NCI-H146 (cell line): ENCODE results near the gene G3BP2.
A peak's percentile ranks its signal among the peaks of the same experiment; 100 is the strongest.

Source experiments
- DNase-seq: peaks from one replicate; lab custom pipeline; 2025; lab: John Stamatoyannopoulos, UW

G3BP2 gene

DNA sequence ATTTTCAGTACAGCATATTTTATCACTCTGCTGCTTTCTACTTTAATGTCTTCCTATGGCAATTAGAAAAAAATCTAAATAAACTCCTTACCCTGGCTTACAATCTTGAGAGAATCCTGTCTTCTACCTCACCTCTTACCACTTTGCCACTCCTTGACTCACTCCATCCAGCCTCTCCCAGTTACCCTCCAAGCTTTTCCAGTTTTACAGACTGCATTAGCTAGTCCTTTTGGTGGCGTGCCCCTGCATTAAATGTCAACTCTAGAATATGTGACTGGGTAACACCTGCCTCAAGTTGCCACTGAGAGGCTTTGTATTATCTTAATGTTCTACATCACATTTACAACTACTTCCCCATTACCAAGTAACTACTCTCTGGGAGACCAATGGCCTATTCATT lies 35.4 kb downstream of the G3BP2 start:
- DNase-seq = no peak

DNA sequence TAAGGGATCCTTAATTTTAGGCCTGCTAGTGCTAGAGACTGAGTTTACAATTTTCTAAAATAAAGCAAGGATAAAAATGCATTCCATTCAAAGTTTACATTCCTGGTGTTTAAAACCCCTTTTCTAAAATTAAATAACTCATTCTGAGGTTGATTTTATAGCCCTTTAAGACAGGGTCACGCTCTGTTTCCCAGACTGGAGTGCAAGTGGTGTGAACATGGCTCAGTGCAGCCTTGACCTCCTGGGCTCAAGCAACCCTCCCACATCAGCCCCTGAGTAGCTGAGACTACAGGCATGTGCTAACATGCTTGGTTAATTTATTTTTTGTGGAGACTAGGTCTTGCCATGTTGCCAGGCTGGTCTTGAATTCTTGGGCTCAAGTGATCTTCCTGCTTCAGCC lies 36.0 kb downstream of the G3BP2 start:
- DNase-seq = no peak

DNA sequence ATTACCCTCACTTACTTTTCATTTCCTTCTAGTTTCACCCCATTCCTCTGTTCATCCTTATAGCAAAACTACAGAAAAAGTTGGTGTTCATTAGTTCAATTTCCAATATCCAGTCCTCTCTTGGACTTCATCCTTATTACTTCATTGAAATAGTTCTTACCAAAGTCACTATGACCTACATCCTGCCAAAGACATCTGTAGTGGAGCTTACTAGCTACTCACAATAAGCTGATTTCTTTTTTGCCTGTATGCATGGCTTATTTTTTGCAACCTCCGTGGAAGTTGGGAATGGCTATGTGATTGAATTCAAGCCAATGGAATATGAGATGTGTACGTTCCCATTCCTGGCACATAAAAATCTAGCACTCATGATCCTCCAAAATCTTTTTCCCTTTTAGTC lies 38.3 kb downstream of the G3BP2 start:
- DNase-seq = no peak

DNA sequence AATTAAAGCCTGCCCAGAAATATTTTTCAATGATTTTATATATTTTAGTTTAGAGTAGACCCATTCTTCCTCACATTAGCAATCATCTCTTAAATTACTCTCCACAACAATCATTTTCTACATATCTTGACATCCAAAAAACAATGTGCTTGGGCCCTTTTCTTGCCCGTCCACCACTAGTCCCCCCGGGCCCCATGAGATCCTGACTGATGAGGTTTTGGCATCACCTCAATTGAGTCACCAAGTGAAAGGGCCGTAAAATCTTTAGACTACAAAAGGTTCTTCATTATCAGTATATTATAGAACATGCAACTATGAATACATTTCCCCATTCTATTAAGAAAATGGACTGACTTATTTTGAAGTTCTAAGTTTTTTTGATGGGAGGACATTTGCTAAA lies 38.9 kb downstream of the G3BP2 start:
- no peak for DNase-seq

DNA sequence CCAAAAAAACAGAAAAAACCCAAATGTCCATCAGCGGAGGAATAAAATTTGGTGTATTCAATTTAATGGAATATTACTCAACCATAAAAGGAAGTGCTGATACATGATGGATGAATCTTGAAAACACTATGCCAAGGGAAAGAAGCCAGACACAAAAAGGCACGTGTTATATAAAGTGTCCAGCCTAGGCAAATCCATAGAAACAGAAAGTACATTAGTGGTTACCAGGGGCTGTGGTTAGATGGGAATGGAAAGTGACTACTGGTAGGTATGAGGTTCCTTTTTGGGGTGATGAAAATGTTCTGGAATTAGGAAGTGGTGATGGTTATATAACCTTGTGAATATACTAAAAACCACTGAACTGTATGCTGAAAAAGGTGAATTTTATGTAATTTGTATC lies 39.4 kb downstream of the G3BP2 start:
- DNase-seq = no peak

DNA sequence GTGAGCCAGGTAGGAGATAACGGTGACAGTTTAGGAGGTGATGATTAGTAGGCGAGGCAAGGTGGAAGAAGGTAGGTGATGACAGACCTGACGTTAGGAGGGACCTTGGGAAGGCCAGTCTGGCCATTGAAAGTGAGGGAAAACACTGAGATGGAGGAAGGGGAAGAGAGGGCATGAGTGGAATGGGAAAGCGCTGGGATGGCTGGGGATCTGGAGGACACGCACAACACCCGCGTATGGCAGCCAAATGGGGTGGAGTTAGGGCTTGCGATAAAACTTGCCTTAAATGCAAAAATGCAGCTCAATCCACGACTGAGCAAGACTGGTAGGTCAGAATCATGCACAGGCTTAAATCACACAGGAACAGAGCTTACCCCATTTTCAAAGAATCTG lies 42.3 kb downstream of the G3BP2 start:
- DNase-seq = no peak

DNA sequence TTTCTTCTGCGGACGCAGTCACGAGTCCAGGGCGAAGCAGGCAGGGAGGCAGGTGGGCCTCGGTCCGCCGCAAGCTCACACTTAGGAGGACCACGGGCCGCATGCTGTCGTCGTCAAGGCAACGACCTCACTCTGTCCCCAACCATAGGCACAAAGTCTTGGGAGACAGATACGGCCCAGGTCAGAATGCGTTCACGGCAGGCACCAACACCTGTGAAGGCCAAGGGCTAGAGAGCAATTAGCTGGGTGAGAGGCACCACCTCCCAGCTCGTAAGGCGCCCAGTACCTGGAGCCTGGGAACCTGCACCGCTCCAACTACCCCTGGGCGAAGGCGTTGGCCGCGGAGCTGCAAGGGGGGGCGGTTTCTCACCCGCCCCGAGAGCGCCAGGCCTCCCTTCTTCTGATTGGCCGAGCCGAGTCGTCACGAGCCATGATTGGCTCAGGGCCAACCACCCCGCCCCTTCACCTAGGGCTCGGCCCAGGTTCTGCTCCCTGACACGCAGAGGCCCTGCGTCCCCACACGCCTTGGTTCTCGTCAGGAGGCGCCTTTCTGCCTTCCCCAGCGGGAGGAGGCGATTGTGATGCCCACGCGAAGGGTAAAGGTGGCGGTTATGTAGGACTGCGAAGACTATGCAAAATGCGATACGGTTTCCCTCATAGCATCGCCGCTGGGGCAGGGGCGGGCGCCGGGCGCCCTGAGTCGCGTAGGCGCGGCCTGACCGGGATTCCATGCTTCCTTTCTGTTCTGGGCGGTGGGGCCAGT lies 42.9 kb downstream of the G3BP2 start, which contains the start of gene CDKL2:
CDKL2 (minus strand) TSS at position 355 of the 763 bp plus-strand sequence. CDS start 4,540 bp downstream, outside the sequence.
- peak; percentile 95 for DNase-seq

DNA sequence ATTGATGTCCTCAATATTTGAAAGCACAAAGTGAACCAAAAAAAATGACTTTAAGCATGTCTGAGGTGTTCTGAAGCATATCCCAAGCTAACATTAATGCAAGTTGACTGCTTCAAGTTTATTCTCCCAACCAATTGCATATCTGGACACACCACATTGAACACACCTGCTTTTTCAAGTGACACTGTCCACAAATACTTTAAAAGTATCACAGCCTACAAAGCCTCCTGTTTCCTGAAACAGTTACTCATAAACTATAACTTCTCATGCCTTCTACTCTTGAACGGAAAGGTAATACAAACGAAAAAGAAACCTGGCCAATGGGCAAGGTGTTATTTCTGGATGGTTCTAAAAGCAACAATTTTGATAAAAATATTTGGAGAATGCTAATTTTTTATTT lies 44.0 kb downstream of the G3BP2 start:
- no peak for DNase-seq

DNA sequence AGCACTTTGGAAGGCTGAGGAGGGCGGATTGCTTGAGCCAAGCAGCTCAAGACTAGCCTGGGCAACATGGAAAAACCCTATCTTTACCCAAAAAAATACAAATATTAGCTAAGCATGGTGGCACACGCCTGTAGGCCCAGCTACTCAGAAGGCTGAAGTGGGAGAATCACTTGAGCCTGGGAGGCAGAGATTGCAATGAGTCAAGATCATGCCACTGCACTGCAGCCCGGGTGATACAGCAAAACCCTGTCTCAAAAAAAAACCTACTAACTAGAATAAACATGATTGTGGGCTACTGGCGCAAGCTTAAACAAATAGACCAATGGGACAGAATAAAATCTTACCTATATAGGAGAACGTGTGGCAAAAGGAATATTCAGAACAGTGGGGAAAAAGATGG lies 50.2 kb downstream of the G3BP2 start:
- DNase-seq = no peak

DNA sequence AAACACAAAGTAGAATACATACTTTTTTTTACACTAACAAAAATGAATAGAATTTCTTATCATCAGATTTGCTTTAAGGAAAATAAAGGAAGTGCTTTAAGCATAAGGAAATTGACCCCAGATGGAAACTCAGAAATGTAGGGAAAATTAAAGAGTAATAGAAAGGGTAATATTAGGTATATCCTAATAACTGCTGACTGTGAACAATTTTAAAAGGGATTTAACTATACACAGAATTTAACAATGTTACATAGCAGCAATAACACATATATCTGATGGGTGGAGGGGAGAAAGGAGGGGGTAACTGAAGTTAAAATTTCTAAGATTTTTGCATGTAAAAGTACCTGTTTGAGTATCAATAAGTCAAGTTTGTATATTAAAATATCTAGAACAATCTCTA lies 51.5 kb downstream of the G3BP2 start:
- no peak for DNase-seq

DNA sequence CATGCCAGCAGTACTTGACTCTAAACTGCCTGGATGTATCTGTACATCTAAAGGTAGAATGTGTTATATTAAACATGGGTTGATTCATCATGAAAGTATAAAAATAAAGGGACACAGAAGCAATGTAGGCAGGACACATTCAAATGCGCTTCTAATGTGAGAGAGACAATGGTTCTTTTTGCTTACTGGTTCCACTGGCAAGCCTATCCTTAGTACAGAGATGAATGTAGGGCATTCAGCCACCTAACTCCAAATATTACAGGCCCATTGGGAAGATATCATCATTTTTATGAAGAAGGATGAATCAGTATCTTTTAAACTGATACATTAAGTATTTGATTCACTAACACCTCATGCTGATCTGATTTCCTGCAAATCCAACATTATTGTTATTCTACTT lies 60.9 kb downstream of the G3BP2 start:
- no peak for DNase-seq

DNA sequence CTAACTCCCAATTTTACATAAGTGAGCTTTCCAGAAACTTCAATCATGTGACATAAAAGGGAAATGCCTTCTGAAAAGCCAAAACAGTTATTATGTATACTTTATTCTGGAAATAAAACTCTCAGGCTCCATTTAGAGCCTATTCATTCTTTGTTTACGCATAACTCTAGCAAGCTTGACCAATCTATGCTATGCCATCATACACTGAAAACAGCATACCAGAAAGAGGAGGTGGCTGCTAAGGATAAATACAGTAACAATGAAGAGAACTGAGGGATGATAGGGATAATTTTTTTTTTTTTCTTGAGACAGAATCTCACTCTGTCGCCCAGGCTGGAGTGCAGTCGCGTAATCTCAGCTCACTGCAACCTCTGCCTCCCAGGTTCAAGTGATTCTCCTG lies 67.3 kb downstream of the G3BP2 start:
- DNase-seq = no peak

DNA sequence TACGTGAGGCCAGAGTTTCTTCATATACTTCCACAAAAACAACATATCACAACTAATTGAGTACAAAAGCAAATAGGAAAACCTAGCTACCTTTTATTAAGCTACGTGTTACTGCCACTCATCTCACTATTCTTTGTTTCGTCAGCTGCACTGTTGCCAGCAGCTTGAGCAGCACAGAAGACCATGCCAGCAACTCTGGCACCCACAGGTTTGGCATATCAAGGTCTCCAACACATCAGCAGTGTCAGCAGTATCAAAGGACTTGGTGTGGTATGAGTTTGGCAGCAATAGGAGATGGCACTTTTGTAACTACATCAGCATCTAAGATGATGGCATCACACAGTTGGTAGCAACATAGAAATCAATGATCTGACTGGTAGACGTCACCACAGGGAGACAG lies 73.6 kb downstream of the G3BP2 start:
- DNase-seq = no peak

DNA sequence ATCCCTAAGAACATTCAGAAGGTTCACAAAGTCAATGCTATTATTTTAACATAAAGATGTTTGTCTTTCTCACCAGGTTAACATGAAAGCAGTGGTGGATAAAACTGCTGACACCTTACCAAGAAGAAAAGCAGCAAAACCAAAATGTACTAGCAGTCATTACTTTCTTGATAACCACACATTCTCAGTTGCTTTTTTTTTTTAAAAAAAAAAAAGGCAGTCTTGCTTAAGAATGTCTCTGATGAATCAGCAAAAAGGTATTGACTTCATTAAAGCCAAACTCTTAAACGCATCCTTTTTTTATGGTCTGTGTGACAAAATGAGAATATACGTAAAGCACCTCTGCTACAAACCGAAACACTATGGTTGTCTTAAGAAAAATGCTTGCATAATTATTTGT lies 74.8 kb downstream of the G3BP2 start:
- DNase-seq = no peak

DNA sequence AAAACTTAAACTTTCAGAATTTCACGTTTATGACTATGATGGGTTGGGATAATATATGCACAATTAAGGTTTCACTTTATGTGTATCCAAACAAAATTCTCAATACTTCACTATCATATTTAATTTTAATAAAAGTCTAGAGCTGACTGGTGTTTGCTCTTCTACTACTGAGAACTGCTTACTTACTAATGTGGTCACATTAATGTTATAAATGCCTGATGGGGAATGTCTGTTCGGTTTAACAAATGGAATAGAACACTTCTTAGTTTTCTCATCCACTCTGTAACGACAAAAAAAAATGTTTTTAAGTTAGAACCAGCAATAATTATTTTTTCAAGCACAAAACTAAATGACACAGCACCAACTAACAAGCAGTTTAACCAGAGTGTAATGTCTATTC lies 77.2 kb downstream of the G3BP2 start:
- DNase-seq = no peak

DNA sequence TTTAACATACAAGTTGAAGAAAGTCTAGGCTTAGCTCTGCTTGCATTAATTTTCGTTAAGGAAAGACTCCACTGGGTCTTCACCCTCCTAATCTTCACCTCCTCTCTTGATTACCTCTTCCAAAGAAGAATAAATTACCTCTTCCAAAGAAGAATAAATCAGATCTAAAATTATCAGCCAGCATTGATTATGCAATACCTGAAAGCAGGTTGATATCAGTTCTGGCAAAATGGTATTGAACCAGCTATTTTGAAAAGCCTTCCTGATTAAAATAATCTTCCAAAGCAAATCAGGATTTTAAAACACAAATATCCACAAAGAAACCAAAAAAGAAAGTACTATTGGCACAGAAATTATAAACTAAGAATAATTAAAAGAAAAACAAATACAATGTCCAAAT lies 79.8 kb downstream of the G3BP2 start:
- DNase-seq = no peak
